ENCODE data around the gene CCDC86.

Gene CCDC86

GRCh38 chr11:60887556-60887955 is 45.6 kb downstream of the CCDC86 start:
- Histone ChIP-seq H3K18ac (ENCODE audit: low read depth in 1 of 2, low read length in 2 of 2) (no peak overlapping the region), H3K4me1 (ENCODE audit: control insufficient read depth, insufficient read depth, low read depth, low read length) (peaks cover 4% of the 10 kb centered on the region), H3K27me3 (ENCODE audit: control insufficient read depth in 1 of 2, insufficient read depth in 1 of 2, low read length in 2 of 2) (no peaks in the 10 kb centered on the region), H3K4me3 (ENCODE audit: insufficient read depth in 1 of 2, low read depth in 1 of 2, low read length in 2 of 2) (no peak overlapping the region), H2AK5ac (ENCODE audit: low read length, severe bottlenecking) (no peak overlapping the region), H4K8ac (ENCODE audit: low read length) (no peak overlapping the region), H2BK120ac (ENCODE audit: low read depth, low read length) (no peak overlapping the region), H2AFZ (ENCODE audit: low read depth, low read length) (no peak overlapping the region), H3K23ac (ENCODE audit: low read length in 2 of 2) (no peak overlapping the region), H2BK15ac (ENCODE audit: low read depth, poor library complexity, severe bottlenecking) (no peak overlapping the region), H3K9me3 (ENCODE audit: control insufficient read depth, low read length) (no peaks in the 10 kb centered on the region), H2BK5ac (ENCODE audit: low read depth, low read length, poor library complexity, severe bottlenecking) (no peak overlapping the region), H3K4ac (ENCODE audit: low read depth in 1 of 2, low read length in 2 of 2) (no peak overlapping the region), H3K14ac (ENCODE audit: low read length in 2 of 2) (no peak overlapping the region), H3K9ac (ENCODE audit: low read length) (no peak overlapping the region), H4K91ac (ENCODE audit: low read length) (no peak overlapping the region), H3K79me1 (replicated peaks; ENCODE audit: low read length, poor library complexity, severe bottlenecking) (peaks cover 3% of the 10 kb centered on the region), H2BK12ac (ENCODE audit: low read length in 2 of 2) (no peak overlapping the region), H3K36me3 (ENCODE audit: control insufficient read depth in 1 of 2, insufficient read depth in 2 of 2, low read depth in 1 of 2, low read length in 2 of 2) (peaks cover 19 to 25% of the 10 kb centered on the region in 2 experiments), H3K27ac (ENCODE audit: low read length, poor library complexity, severe bottlenecking) (no peak overlapping the region), H3K4me2 (ENCODE audit: low read length, poor library complexity, severe bottlenecking) (no peak overlapping the region)
- 76% methylated on average over 5 of the region's 5 CpGs for WGBS
- peak; percentile 63 for DNase-seq

- no peak overlapping the region for H3K27ac ChIP-seq (ENCODE audit: low read length, poor library complexity, severe bottlenecking)
- H3K23ac ChIP-seq (ENCODE audit: low read length in 2 of 2) = no peak overlapping the region
- H2AFZ ChIP-seq (ENCODE audit: low read depth, low read length) = no peak overlapping the region
- DNase-seq = no peak
- peak overlapping the region in 1 of 2 experiments; percentile 59 for H3K14ac ChIP-seq (ENCODE audit: low read length in 2 of 2)
- H3K4me2 ChIP-seq (ENCODE audit: low read length, poor library complexity, severe bottlenecking) = no peak overlapping the region
- no peak overlapping the region for H2BK5ac ChIP-seq (ENCODE audit: low read depth, low read length, poor library complexity, severe bottlenecking)
- H3K36me3 ChIP-seq (ENCODE audit: control insufficient read depth in 1 of 2, insufficient read depth in 2 of 2, low read depth in 1 of 2, low read length in 2 of 2) = peaks cover 23 to 46% of the 10 kb centered on the region in 2 experiments
- H3K4ac ChIP-seq (ENCODE audit: low read depth in 1 of 2, low read length in 2 of 2) = no peak overlapping the region
- no peaks in the 10 kb centered on the region for H3K27me3 ChIP-seq (ENCODE audit: control insufficient read depth in 1 of 2, insufficient read depth in 1 of 2, low read length in 2 of 2)
- no peak overlapping the region for H2BK12ac ChIP-seq (ENCODE audit: low read length in 2 of 2)
- no peak overlapping the region for H3K18ac ChIP-seq (ENCODE audit: low read depth in 1 of 2, low read length in 2 of 2)
- 85% methylated on average over 6 of the region's 6 CpGs for WGBS
- no peak overlapping the region for H3K9ac ChIP-seq (ENCODE audit: low read length)
- no peak overlapping the region for H4K91ac ChIP-seq (ENCODE audit: low read length)
- H4K8ac ChIP-seq (ENCODE audit: low read length) = no peak overlapping the region
- H2AK5ac ChIP-seq (ENCODE audit: low read length, severe bottlenecking) = no peak overlapping the region
- H3K9me3 ChIP-seq (ENCODE audit: control insufficient read depth, low read length) = no peaks in the 10 kb centered on the region
- H3K4me1 ChIP-seq (ENCODE audit: control insufficient read depth, insufficient read depth, low read depth, low read length) = peaks cover 4% of the 10 kb centered on the region
- H3K79me1 ChIP-seq (replicated peaks; ENCODE audit: low read length, poor library complexity, severe bottlenecking) = peaks cover 8% of the 10 kb centered on the region
- no peak overlapping the region for H2BK15ac ChIP-seq (ENCODE audit: low read depth, poor library complexity, severe bottlenecking)
- H2BK120ac ChIP-seq (ENCODE audit: low read depth, low read length) = no peak overlapping the region
- no peak overlapping the region for H3K4me3 ChIP-seq (ENCODE audit: insufficient read depth in 1 of 2, low read depth in 1 of 2, low read length in 2 of 2)
Measured at GRCh38 chr11:60889869-60890311, 48.0 kb downstream of the CCDC86 start.

- no peak overlapping the region for H2BK120ac ChIP-seq (ENCODE audit: low read depth, low read length)
- H4K91ac ChIP-seq (ENCODE audit: low read length) = no peak overlapping the region
- H3K4me3 ChIP-seq (ENCODE audit: insufficient read depth in 1 of 2, low read depth in 1 of 2, low read length in 2 of 2) = no peak overlapping the region
- H3K27ac ChIP-seq (ENCODE audit: low read length, poor library complexity, severe bottlenecking) = no peak overlapping the region
- H3K14ac ChIP-seq (ENCODE audit: low read length in 2 of 2) = no peak overlapping the region
- no peak overlapping the region for H2AFZ ChIP-seq (ENCODE audit: low read depth, low read length)
- no peaks in the 10 kb centered on the region for H3K27me3 ChIP-seq (ENCODE audit: control insufficient read depth in 1 of 2, insufficient read depth in 1 of 2, low read length in 2 of 2)
- H2BK12ac ChIP-seq (ENCODE audit: low read length in 2 of 2) = no peak overlapping the region
- H3K79me1 ChIP-seq (replicated peaks; ENCODE audit: low read length, poor library complexity, severe bottlenecking) = peaks cover 8% of the 10 kb centered on the region
- H3K18ac ChIP-seq (ENCODE audit: low read depth in 1 of 2, low read length in 2 of 2) = no peak overlapping the region
- H3K9ac ChIP-seq (ENCODE audit: low read length) = no peak overlapping the region
- peaks cover 23 to 54% of the 10 kb centered on the region in 2 experiments for H3K36me3 ChIP-seq (ENCODE audit: control insufficient read depth in 1 of 2, insufficient read depth in 2 of 2, low read depth in 1 of 2, low read length in 2 of 2)
- 82% methylated on average over 3 of the region's 5 CpGs for WGBS
- no peak overlapping the region for H3K23ac ChIP-seq (ENCODE audit: low read length in 2 of 2)
- no peaks in the 10 kb centered on the region for H3K9me3 ChIP-seq (ENCODE audit: control insufficient read depth, low read length)
- no peak overlapping the region for H2BK15ac ChIP-seq (ENCODE audit: low read depth, poor library complexity, severe bottlenecking)
- H2BK5ac ChIP-seq (ENCODE audit: low read depth, low read length, poor library complexity, severe bottlenecking) = no peak overlapping the region
- peaks cover 4% of the 10 kb centered on the region for H3K4me1 ChIP-seq (ENCODE audit: control insufficient read depth, insufficient read depth, low read depth, low read length)
- H3K4ac ChIP-seq (ENCODE audit: low read depth in 1 of 2, low read length in 2 of 2) = no peak overlapping the region
- no peak overlapping the region for H3K4me2 ChIP-seq (ENCODE audit: low read length, poor library complexity, severe bottlenecking)
- H2AK5ac ChIP-seq (ENCODE audit: low read length, severe bottlenecking) = no peak overlapping the region
- H4K8ac ChIP-seq (ENCODE audit: low read length) = no peak overlapping the region
- DNase-seq = no peak
Measured at GRCh38 chr11:60890696-60891095, 48.8 kb downstream of the CCDC86 start.

GRCh38 chr11:60891103-60891741 is 49.3 kb downstream of the CCDC86 start:
- H2BK15ac ChIP-seq (ENCODE audit: low read depth, poor library complexity, severe bottlenecking) = no peak overlapping the region
- H2AK5ac ChIP-seq (ENCODE audit: low read length, severe bottlenecking) = no peak overlapping the region
- H3K18ac ChIP-seq (ENCODE audit: low read depth in 1 of 2, low read length in 2 of 2) = no peak overlapping the region
- H3K4me1 ChIP-seq (ENCODE audit: control insufficient read depth, insufficient read depth, low read depth, low read length) = peaks cover 4% of the 10 kb centered on the region
- no peak overlapping the region for H2BK120ac ChIP-seq (ENCODE audit: low read depth, low read length)
- peaks cover 25 to 60% of the 10 kb centered on the region in 2 experiments for H3K36me3 ChIP-seq (ENCODE audit: control insufficient read depth in 1 of 2, insufficient read depth in 2 of 2, low read depth in 1 of 2, low read length in 2 of 2)
- H4K91ac ChIP-seq (ENCODE audit: low read length) = no peak overlapping the region
- WGBS = 94% methylated on average over 7 of the region's 7 CpGs
- H4K8ac ChIP-seq (ENCODE audit: low read length) = no peak overlapping the region
- H3K9me3 ChIP-seq (ENCODE audit: control insufficient read depth, low read length) = no peaks in the 10 kb centered on the region
- no peak overlapping the region for H3K4me2 ChIP-seq (ENCODE audit: low read length, poor library complexity, severe bottlenecking)
- no peak overlapping the region for H2BK5ac ChIP-seq (ENCODE audit: low read depth, low read length, poor library complexity, severe bottlenecking)
- H3K27ac ChIP-seq (ENCODE audit: low read length, poor library complexity, severe bottlenecking) = no peak overlapping the region
- H3K14ac ChIP-seq (ENCODE audit: low read length in 2 of 2) = no peak overlapping the region
- H3K23ac ChIP-seq (ENCODE audit: low read length in 2 of 2) = no peak overlapping the region
- no peak overlapping the region for H3K9ac ChIP-seq (ENCODE audit: low read length)
- no peak overlapping the region for H3K4ac ChIP-seq (ENCODE audit: low read depth in 1 of 2, low read length in 2 of 2)
- no peak overlapping the region for H3K4me3 ChIP-seq (ENCODE audit: insufficient read depth in 1 of 2, low read depth in 1 of 2, low read length in 2 of 2)
- H2AFZ ChIP-seq (ENCODE audit: low read depth, low read length) = no peak overlapping the region
- H3K79me1 ChIP-seq (replicated peaks; ENCODE audit: low read length, poor library complexity, severe bottlenecking) = peaks cover 8% of the 10 kb centered on the region
- no peak overlapping the region for H2BK12ac ChIP-seq (ENCODE audit: low read length in 2 of 2)
- H3K27me3 ChIP-seq (ENCODE audit: control insufficient read depth in 1 of 2, insufficient read depth in 1 of 2, low read length in 2 of 2) = no peaks in the 10 kb centered on the region
- no peak for DNase-seq

All from mesenchymal stem cell (in vitro differentiated cells and primary cell).